Kidney epithelial cell (primary cell): ENCODE results near the gene PTPN18. TPM values are rescaled to one million over a fixed set of nuclear protein-coding genes. Genes with fewer than 3 reads are reported as not detected.

Experiments used
- DNase-seq: peaks from one replicate; pipeline ENCODE4 v3.0.0-alpha.2; 2010; ENCODE audit warnings: low read depth
- H3K27me3 ChIP-seq: 2 replicates; pipeline ENCODE4 v1.6.0; 2011; ENCODE audit warnings: low read length; ENCODE audit not compliant: control insufficient read depth, insufficient read depth
- H3K36me3 ChIP-seq: 2 replicates; pipeline ENCODE4 v1.5.1; 2011; ENCODE audit warnings: low read length; ENCODE audit not compliant: control insufficient read depth, insufficient read depth
- H3K4me3 ChIP-seq: 2 replicates; pipeline ENCODE4 v1.5.1; 2011; ENCODE audit warnings: low read depth, mild to moderate bottlenecking, control low read depth, low read length
- total RNA-seq: library from RNA; depleted of rRNA; stranded (reverse); fragments of >200 nt; gene quantifications from 2 replicates; pipeline ENCODE4 v1.2.3, GENCODE V29; 2015
- TF ChIP-seq, protein P1 (sequence below): IDR thresholded peaks from 2 replicates; pipeline ENCODE4 v1.5.1; 2011; ENCODE audit warnings: mild to moderate bottlenecking, moderate library complexity, low read length, control low read depth, inconsistent platforms; ENCODE audit not compliant: insufficient read depth, poor library complexity, severe bottlenecking

PTPN18 gene
- total RNA-seq, 1 donor from 2014 or later, result 15.9 TPM

DNA sequence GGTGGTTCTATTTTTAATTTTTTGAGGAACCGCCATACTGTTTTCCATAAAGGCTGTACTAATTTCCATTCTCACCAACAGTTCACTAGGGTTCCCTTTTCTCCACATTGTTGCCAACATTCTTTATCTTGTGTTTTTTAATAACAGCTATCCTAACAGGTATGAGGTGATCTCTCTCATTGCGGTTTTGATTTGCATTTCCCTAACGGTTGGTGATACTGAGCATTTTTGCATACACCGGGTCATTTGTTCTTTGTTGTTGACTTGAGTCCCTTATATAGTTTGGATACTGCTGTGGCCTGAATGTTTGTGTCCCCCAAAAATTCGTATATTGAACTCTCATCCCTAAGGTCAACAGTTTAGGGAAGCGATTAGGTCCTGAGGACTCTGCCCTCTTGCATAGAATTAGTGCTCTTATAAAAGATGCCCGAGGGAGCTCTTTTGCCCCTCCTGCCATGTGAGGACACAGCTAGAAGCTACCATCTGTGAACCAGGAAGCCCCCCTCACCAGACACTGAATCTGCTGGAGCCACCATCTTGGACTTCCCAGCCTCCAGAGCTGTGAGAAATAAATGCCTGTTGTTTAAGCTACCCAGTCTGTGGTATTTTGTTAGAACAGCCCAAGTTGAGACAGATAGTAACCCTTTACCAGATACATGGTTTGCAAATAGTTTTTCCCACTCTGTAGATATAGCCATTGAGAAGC lies 8.5 kb upstream of the PTPN18 start:
- Histone ChIP-seq H3K36me3 (peaks cover 1% of the 10 kb centered on the region), H3K27me3 (no peaks in the 10 kb centered on the region), H3K4me3 (no peak overlapping the region)
- DNase-seq, result no peak
- TF ChIP-seq, protein P1, sequence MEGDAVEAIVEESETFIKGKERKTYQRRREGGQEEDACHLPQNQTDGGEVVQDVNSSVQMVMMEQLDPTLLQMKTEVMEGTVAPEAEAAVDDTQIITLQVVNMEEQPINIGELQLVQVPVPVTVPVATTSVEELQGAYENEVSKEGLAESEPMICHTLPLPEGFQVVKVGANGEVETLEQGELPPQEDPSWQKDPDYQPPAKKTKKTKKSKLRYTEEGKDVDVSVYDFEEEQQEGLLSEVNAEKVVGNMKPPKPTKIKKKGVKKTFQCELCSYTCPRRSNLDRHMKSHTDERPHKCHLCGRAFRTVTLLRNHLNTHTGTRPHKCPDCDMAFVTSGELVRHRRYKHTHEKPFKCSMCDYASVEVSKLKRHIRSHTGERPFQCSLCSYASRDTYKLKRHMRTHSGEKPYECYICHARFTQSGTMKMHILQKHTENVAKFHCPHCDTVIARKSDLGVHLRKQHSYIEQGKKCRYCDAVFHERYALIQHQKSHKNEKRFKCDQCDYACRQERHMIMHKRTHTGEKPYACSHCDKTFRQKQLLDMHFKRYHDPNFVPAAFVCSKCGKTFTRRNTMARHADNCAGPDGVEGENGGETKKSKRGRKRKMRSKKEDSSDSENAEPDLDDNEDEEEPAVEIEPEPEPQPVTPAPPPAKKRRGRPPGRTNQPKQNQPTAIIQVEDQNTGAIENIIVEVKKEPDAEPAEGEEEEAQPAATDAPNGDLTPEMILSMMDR, result no peak

DNA sequence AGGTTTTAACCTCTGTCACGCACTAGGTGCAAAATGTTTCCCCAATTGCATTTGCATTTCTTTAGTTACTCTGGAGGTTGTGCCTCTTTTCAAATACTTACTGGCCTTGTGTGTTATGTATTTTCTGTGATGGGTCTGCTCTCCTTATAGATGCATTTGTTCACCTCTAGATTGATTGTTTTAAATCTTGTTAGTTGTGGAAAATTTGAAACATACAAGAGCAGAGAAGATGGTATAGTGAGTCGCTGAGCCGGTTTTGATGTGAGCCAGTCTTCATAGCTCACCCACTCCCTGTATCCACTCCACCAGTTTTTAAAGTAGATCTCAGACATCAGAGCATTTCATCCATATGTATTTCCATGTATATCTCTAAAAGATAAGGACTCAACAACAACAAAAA lies 6.7 kb upstream of the PTPN18 start:
- peaks cover 1% of the 10 kb centered on the region for H3K36me3 ChIP-seq
- H3K4me3 ChIP-seq, result no peak overlapping the region
- no peaks in the 10 kb centered on the region for H3K27me3 ChIP-seq
- no peak for DNase-seq
- TF ChIP-seq, protein P1, result no peak

DNA sequence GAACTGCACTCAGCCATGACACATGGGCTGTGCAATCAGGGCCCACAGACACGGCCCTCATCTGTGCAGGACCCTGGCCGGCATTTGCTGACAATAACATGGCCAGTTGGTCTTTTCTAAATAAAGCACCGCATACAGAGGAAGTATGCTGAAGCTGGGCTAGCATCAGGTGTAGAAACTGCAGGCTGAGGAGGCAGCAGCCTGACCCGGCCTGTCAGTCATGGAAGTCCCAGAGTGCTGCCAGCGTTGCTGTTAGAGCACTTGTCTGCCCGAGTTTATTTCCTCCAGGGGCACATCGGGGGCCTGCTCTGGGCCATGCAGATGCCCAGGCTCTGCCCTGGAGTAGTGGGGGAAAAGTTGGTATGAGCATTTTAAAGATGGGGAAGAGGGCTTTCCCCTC lies 4.1 kb upstream of the PTPN18 start:
- Histone ChIP-seq H3K4me3 (no peak overlapping the region), H3K27me3 (no peaks in the 10 kb centered on the region)
- TF ChIP-seq, protein P1, result no peak

GRCh38 chr2:130352237-130352636 lies 3.6 kb upstream of the PTPN18 start:
- TF ChIP-seq, protein P1, result no peak
- Histone ChIP-seq H3K4me3 (no peak overlapping the region), H3K27me3 (no peaks in the 10 kb centered on the region), H3K36me3 (no peaks in the 10 kb centered on the region)
- DNase-seq, result no peak

More for the DNA sequence above, 4.1 kb upstream of the PTPN18 start:
- no peak for DNase-seq
- H3K36me3 ChIP-seq, result no peaks in the 10 kb centered on the region

DNA sequence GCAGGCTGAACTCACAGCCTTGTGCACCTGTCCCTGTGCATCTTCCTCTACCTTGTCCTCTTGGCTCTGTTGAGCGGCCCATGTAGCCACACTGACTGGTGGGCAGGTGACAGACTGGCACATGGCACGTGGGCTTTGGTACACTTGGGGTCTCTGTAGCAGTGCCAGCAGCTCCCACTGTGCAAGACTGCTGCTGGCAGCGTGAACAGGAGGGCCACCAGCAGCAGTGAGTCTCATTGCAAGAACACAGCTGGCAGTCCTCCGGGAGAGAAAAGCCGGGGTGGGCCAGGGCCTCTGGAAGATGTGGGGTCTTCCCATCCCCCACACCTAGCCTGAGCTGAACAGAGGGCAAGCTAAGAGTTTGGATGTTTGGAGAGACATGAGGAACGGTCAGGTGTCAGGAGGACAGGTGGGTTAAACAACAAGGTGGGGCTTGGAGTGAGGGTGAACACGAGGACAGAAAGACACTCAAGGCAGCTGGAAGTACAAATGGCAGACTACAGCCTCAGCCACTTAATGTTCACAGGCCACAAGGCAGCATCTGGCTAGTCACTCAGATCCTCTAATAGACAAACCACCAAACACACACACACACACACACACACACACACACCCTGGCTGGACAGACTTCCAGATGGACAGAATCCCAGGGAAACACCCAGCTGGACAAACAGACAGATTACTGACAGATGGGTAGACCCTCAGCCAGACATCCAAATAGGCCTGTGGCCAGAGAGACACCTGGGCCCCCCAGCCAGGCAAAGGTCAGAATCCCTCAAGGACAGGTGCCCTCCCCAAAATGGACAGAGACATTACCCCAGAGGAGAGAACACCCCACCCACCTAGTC lies 2.3 kb upstream of the PTPN18 start:
- TF ChIP-seq, protein P1, result no peak

More for the DNA sequence above, 2.3 kb upstream of the PTPN18 start:
- Histone ChIP-seq H3K4me3 (no peak overlapping the region), H3K36me3 (no peaks in the 10 kb centered on the region), H3K27me3 (no peaks in the 10 kb centered on the region)
- DNase-seq, result no peak
